K562 (cell line): ENCODE results near the gene SLC26A11. TPM values are rescaled to one million over a fixed set of nuclear protein-coding genes. Genes with fewer than 3 reads are reported as not detected.
A peak's percentile ranks its signal among the peaks of the same experiment; 100 is the strongest.

Experiments used
- ATAC-seq: fragments of 200-7000 bp; cut with Tn5 transposase; 3 replicates; pipeline ENCODE4 v1.9.1; 2020; ENCODE audit warnings: moderate library complexity
- BruUV-seq: library from RNA; stranded (reverse); fragments of 400-500 nt; replicated peaks from 2 replicates; lab custom pipeline; 2021; lab: Mats Ljungman, UMichigan
- CTCF ChIA-PET: fragments of 300-600 bp; formaldehyde crosslinking; extraction: SDS; loops from one replicate; lab custom pipeline; 2021; ENCODE audit warnings: low intra/inter-chr PET ratio; lab: Yijun Ruan, JAX
- POLR2A ChIA-PET: fragments of 300-600, 350-650 bp; sonication (Branson Sonifier 250); formaldehyde crosslinking; extraction: SDS; loops from one replicate; lab custom pipeline; 2021; ENCODE audit warnings: antibody characterized with exemption, inconsistent platforms; lab: Yijun Ruan, JAX
- DNase-seq, 4 experiments: peaks; one replicate each; pipeline versions ENCODE4 v3.0.0 to v3.0.0-alpha.2; 2011 to 2018; ENCODE audit warnings: low spot score in 3 of 4, mixed read lengths in 3 of 4; ENCODE audit errors: extremely low read depth in 1 of 4
- FAIRE-seq: peaks from 2 replicates; lab custom pipeline; 2011; peaks lifted over from hg19 to GRCh38; lab: Jason Lieb, UNC
- H2AFZ ChIP-seq: 2 replicates; pipeline ENCODE4 v1.6.0; 2011; ENCODE audit warnings: low read depth, low read length, control low read depth, inconsistent platforms
- H3K27ac ChIP-seq: fragments of 200-600 bp; 3 replicates; pipeline ENCODE4 v1.8.0; 2011; ENCODE audit warnings: low read depth, mild to moderate bottlenecking, control low read depth, inconsistent platforms, low read length, moderate library complexity, mixed read lengths; ENCODE audit errors: extremely low read depth
- H3K27me3 ChIP-seq, 2 experiments: fragments of 300-600 bp in 1 of 2; 2 replicates in 1 of 2; 3 replicates in 1 of 2; pipeline versions ENCODE4 v1.6.0 to v1.8.0; 2011; ENCODE audit warnings: inconsistent platforms in 2 of 2, low read length in 2 of 2, mild to moderate bottlenecking in 1 of 2, mixed read lengths in 1 of 2, moderate library complexity in 1 of 2; ENCODE audit not compliant: control insufficient read depth in 2 of 2, insufficient read depth in 2 of 2
- H3K36me3 ChIP-seq: fragments of 300-600 bp; 3 replicates; pipeline ENCODE4 v1.8.0; 2011; ENCODE audit warnings: mild to moderate bottlenecking, low read length, inconsistent platforms; ENCODE audit not compliant: control insufficient read depth, insufficient read depth
- H3K4me1 ChIP-seq, 2 experiments: fragments of 200-600 bp in 1 of 2; replicated peaks in 1 of 2; 2 replicates in 1 of 2; 3 replicates in 1 of 2; pipeline versions ENCODE4 v1.5.1 to v1.8.0; 2011; ENCODE audit warnings: inconsistent platforms in 2 of 2, low read length in 2 of 2, mild to moderate bottlenecking in 1 of 2, mixed read lengths in 1 of 2, moderate library complexity in 1 of 2; ENCODE audit not compliant: control insufficient read depth in 2 of 2, insufficient read depth in 2 of 2
- H3K4me2 ChIP-seq: 2 replicates; pipeline ENCODE4 v1.6.1; 2011; ENCODE audit warnings: low read length, control low read depth, inconsistent platforms, mixed read lengths; ENCODE audit not compliant: insufficient read depth
- H3K4me3 ChIP-seq: fragments of 200-600 bp; sonication (generic), shearing (Covaris generic); 2 replicates; pipeline ENCODE4 v1.5.1; 2016; ENCODE audit warnings: control low read depth, inconsistent platforms
- H3K79me2 ChIP-seq: fragments of 200-600 bp; 3 replicates; pipeline ENCODE4 v1.8.0; 2011; ENCODE audit warnings: low read length, inconsistent platforms; ENCODE audit not compliant: control insufficient read depth, insufficient read depth
- H3K9ac ChIP-seq, 2 experiments: 2 replicates each; pipeline versions ENCODE4 v1.6.0 to v1.6.1; 2011; ENCODE audit warnings: low read depth in 2 of 2, low read length in 2 of 2, control low read depth in 1 of 2, inconsistent platforms in 1 of 2, mild to moderate bottlenecking in 1 of 2, mixed read lengths in 1 of 2; ENCODE audit not compliant: insufficient read depth in 1 of 2
- H3K9me1 ChIP-seq: one replicate; pipeline ENCODE4 v1.6.0; 2011; ENCODE audit warnings: inconsistent platforms, mild to moderate bottlenecking, low read length, moderate library complexity; ENCODE audit not compliant: control insufficient read depth, insufficient read depth
- H3K9me3 ChIP-seq: replicated peaks from 2 replicates; pipeline ENCODE4 v1.5.1; 2011; ENCODE audit warnings: low read depth, low read length, inconsistent platforms; ENCODE audit not compliant: control insufficient read depth, insufficient read depth
- H4K20me1 ChIP-seq: replicated peaks from 2 replicates; pipeline ENCODE4 v1.6.1; 2011; ENCODE audit warnings: low read length, inconsistent platforms, mixed read lengths; ENCODE audit not compliant: control insufficient read depth, insufficient read depth
- NRF1 ChIP-seq, 2 experiments: fragments of 450-650 bp; IDR thresholded peaks in 1 of 2; conservative IDR thresholded peaks in 1 of 2; 2 replicates each; pipeline ENCODE4 v1.6.1; 2014; ENCODE audit warnings: mild to moderate bottlenecking in 2 of 2
- NUFIP1 ChIP-seq: fragments of 450-650 bp; IDR thresholded peaks from 2 replicates; pipeline ENCODE4 v1.6.1; 2018; ENCODE audit not compliant: partially characterized antibody
- RBFOX2 ChIP-seq: fragments of 200-400 bp; formaldehyde crosslinking; IDR thresholded peaks from 2 replicates; pipeline ENCODE4 v1.6.1; 2017; ENCODE audit warnings: low read depth, mild to moderate bottlenecking, low read length, moderate library complexity
- WGBS: fragments of 100-300 bp; shearing (Covaris generic); methylation state at CpG from one replicate; pipeline ENCODE4 v1.1.6; 2016; ENCODE audit warnings: low coverage, mixed read lengths; ENCODE audit not compliant: insufficient coverage; ENCODE audit errors: missing lambda C conversion rate; 5-methylcytosine and 5-hydroxymethylcytosine counted together
- in situ Hi-C: fragments of 300-500 bp; cut with MboI; formaldehyde crosslinking; loops from 4 replicates; pipeline ENCODE4 v1.15.0; 2018; ENCODE audit warnings: inconsistent platforms, mixed read lengths
- intact Hi-C: fragments of 100-400 bp; cut with micrococcal nuclease; formaldehyde crosslinking; loops from 2 replicates; pipeline ENCODE4 v1.14.2; 2022
- polyA plus RNA-seq, 8 experiments: library from polyadenylated mRNA; depleted of rRNA in 4 of 8; stranded (reverse) in 5 of 8; unstranded in 3 of 8; fragments of >200 nt; fragmentation: Nextera tagmentation in 2 of 8; fragmentation: Illumina TruSeq in 1 of 8; extraction: Ambion mirVana in 2 of 8; extraction: Trizol in 1 of 8; gene quantifications; 2 replicates each; pipeline versions ENCODE4 v1.2.1 to v1.2.3, GENCODE V29; 2011 to 2014; ENCODE audit warnings: inconsistent platforms in 1 of 8, missing spikeins in 1 of 8
- total RNA-seq, 7 experiments: library from RNA; depleted of rRNA in 6 of 7; stranded (reverse); fragments of >200 nt in 6 of 7; fragmentation: Illumina TruSeq in 2 of 7; extraction: Trizol in 2 of 7; gene quantifications; 2 replicates each; pipeline versions ENCODE4 v1.2.1 to v1.2.3, GENCODE V29; 2011 to 2021; ENCODE audit warnings: low replicate concordance in 1 of 7
- TF ChIP-seq, protein P1 (sequence below): fragments of 450-650 bp; IDR thresholded peaks from 2 replicates; pipeline ENCODE4 v1.6.1; 2016; ENCODE audit warnings: borderline replicate concordance

SLC26A11 gene
- total and polyA plus RNA-seq, 9 of the 15 experiments (the other 6 are each of a cell fraction or from before 2014, with no cell fraction given) = 0.06 to 3.1 (median 1.2) TPM; not detected in 1

DNA sequence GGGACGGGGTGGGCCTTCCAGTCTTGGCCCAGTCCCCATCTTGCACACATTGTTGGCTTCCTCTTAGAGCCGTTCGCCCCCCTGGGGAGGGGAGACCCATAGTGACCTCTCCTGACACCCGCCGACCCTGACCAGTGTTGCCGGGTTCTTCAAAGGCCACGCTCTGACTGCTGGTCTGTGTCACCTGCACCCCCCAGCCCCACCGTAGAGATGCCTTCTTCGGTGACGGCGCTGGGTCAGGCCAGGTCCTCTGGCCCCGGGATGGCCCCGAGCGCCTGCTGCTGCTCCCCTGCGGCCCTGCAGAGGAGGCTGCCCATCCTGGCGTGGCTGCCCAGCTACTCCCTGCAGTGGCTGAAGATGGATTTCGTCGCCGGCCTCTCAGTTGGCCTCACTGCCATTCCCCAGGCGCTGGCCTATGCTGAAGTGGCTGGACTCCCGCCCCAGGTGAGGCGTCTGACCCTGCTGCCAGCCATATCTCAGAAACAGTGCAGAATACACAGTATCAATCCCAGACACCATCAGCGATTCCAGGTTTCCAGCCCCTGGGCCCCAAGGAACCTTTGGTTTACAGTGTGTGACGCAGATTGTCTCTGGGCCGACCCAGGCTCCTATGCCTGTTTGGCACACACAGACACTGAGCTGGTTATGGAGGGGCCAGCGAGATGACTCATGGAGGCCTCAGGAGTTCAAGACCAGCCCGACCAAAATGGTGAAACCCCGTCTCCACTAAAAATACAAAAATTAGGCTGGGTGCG lies 1.3 kb downstream of the SLC26A11 start:
- intact Hi-C loops = no loop called here
- CTCF ChIA-PET = no interaction called here
- Histone ChIP-seq H3K9me3 (no peaks in the 10 kb centered on the region), H3K27me3 (no peaks in the 10 kb centered on the region), H3K4me2 (no peak overlapping the region)
- WGBS = 83% methylated on average over 25 of the region's 29 CpGs
- DNase-seq (no peak), FAIRE-seq (no peak)
- no TSS peak for BruUV-seq
- POLR2A ChIA-PET = no interaction called here
- TF ChIP-seq, protein P1, sequence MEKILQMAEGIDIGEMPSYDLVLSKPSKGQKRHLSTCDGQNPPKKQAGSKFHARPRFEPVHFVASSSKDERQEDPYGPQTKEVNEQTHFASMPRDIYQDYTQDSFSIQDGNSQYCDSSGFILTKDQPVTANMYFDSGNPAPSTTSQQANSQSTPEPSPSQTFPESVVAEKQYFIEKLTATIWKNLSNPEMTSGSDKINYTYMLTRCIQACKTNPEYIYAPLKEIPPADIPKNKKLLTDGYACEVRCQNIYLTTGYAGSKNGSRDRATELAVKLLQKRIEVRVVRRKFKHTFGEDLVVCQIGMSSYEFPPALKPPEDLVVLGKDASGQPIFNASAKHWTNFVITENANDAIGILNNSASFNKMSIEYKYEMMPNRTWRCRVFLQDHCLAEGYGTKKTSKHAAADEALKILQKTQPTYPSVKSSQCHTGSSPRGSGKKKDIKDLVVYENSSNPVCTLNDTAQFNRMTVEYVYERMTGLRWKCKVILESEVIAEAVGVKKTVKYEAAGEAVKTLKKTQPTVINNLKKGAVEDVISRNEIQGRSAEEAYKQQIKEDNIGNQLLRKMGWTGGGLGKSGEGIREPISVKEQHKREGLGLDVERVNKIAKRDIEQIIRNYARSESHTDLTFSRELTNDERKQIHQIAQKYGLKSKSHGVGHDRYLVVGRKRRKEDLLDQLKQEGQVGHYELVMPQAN = no peak
- TF ChIP-seq RBFOX2 (0 out of 2 replicates have a peak, but pooled peaks have one; percentile 11), NRF1 (conservative IDR thresholded peaks at IDR 0.05 in 1 of 2, IDR thresholded peaks at IDR 0.05 in 1 of 2) (no peak), NUFIP1 (no peak)
- TF ChIP-seq, all 486 proteins: peak for 1
- Histone ChIP-seq H3K4me3 (no peak overlapping the region), H3K9me1 (no peaks in the 10 kb centered on the region), H3K9ac (no peak overlapping the region), H4K20me1 (0 out of 2 replicates have a peak, but pooled peaks cover 7% of the 10 kb centered on the region), H3K27ac (no peak overlapping the region), H3K4me1 (peaks cover 9 to 48% of the 10 kb centered on the region in 2 experiments; a peak in 4 of 5 replicates), H2AFZ (no peak overlapping the region), H3K79me2 (peaks cover 3% of the 10 kb centered on the region; the same call in 1 of the 3 replicates), H3K36me3 (peaks cover 13% of the 10 kb centered on the region; the same call in 1 of the 3 replicates)
- no peak for ATAC-seq
- in situ Hi-C loops = no loop called here
